HCT116 (cell line): Measurements from ENCODE around the gene CCM2. TPM values are rescaled to one million over a fixed set of nuclear protein-coding genes. Genes with fewer than 3 reads are reported as not detected.

ENCODE experiments used
- ATAC-seq: fragments of 200-7000 bp; cut with Tn5 transposase; 2 replicates; pipeline ENCODE4 v1.9.1; 2020; ENCODE audit warnings: mild to moderate bottlenecking, moderate library complexity
- BruUV-seq: library from RNA; stranded (reverse); fragments of 400-500 nt; replicated peaks from 2 replicates; lab custom pipeline; 2021; lab: Mats Ljungman, UMichigan
- CTCF ChIA-PET: fragments of 300-600 bp; sonication (Branson Sonifier 250); formaldehyde crosslinking; loops from one replicate; lab custom pipeline; 2021; ENCODE audit warnings: antibody characterized with exemption; lab: Charles Lee
- POLR2A ChIA-PET: fragments of 300-600, 350-600 bp; sonication (Branson Sonifier 250); formaldehyde crosslinking; loops from one replicate; lab custom pipeline; 2021; ENCODE audit warnings: antibody characterized with exemption; lab: Charles Lee
- RAD21 ChIA-PET, 2 experiments: fragments of 300-600 bp; sonication (Branson Sonifier 250); formaldehyde crosslinking; loops; one replicate each; lab custom pipeline; 2023; ENCODE audit warnings: low total read pairs in 2 of 2; ENCODE audit not compliant: uncharacterized antibody in 2 of 2, unreplicated experiment in 2 of 2, low non-redundant PET in 1 of 2; lab: Charles Lee
- DNase-seq: peaks from one replicate; pipeline ENCODE4 v3.0.0-alpha.2; 2010; ENCODE audit warnings: low read depth, low spot score
- H2AFZ ChIP-seq: fragments of 200-600 bp; shearing (Covaris generic), sonication (generic); 2 replicates; pipeline ENCODE4 v1.6.1; 2017; ENCODE audit warnings: low read depth, mixed run types, mixed read lengths, antibody characterized with exemption, low read length; ENCODE audit not compliant: poor library complexity, severe bottlenecking
- H3K27ac ChIP-seq: 2 replicates; pipeline ENCODE4 v1.5.1; 2012; ENCODE audit warnings: low read depth, low read length
- H3K27me3 ChIP-seq: fragments of 200-600 bp; sonication (generic); 2 replicates; pipeline ENCODE4 v1.6.1; 2016; ENCODE audit warnings: mixed run types, low read length, mixed read lengths; ENCODE audit not compliant: insufficient read depth
- H3K36me3 ChIP-seq, 2 experiments: fragments of 200-500 bp in 1 of 2; fragments of 200-600 bp in 1 of 2; sonication (Bioruptor generic) in 1 of 2; sonication (generic) in 1 of 2; 2 replicates each; pipeline versions ENCODE4 v1.5.1 to v1.6.1; 2014 to 2016; ENCODE audit warnings: low read length in 2 of 2, inconsistent platforms in 1 of 2, mixed read lengths in 1 of 2, mixed run types in 1 of 2; ENCODE audit not compliant: insufficient read depth in 2 of 2, control insufficient read depth in 1 of 2
- H3K4me1 ChIP-seq, 2 experiments: fragments of 200-600 bp in 1 of 2; sonication (generic) in 1 of 2; 2 replicates each; pipeline versions ENCODE4 v1.5.1 to v1.6.1; 2012 to 2017; ENCODE audit warnings: low read length in 2 of 2, inconsistent platforms in 1 of 2, mild to moderate bottlenecking in 1 of 2, mixed read lengths in 1 of 2, mixed run types in 1 of 2, moderate library complexity in 1 of 2; ENCODE audit not compliant: insufficient read depth in 2 of 2, control insufficient read depth in 1 of 2
- H3K4me2 ChIP-seq: fragments of 200-600 bp; sonication (generic); 2 replicates; pipeline ENCODE4 v1.6.1; 2017; ENCODE audit warnings: mixed run types, low read length, mixed read lengths
- H3K4me3 ChIP-seq, 2 experiments: fragments of 200-600 bp in 1 of 2; sonication (generic) in 1 of 2; replicated peaks in 1 of 2; 2 replicates each; pipeline ENCODE4 v1.5.1; 2011 to 2016; ENCODE audit warnings: low read length in 2 of 2, control low read depth in 1 of 2, low read depth in 1 of 2, mild to moderate bottlenecking in 1 of 2, mixed read lengths in 1 of 2, mixed run types in 1 of 2
- H3K79me2 ChIP-seq: fragments of 200-600 bp; sonication (generic); 2 replicates; pipeline ENCODE4 v1.6.1; 2017; ENCODE audit warnings: mild to moderate bottlenecking, mixed run types, low read length, moderate library complexity, mixed read lengths; ENCODE audit not compliant: insufficient read depth
- H3K9ac ChIP-seq: fragments of 200-600 bp; sonication (generic); 2 replicates; pipeline ENCODE4 v1.6.1; 2016; ENCODE audit warnings: low read length, mixed read lengths
- H3K9me2 ChIP-seq: fragments of 200-600 bp; sonication (generic), shearing (Covaris generic); 2 replicates; pipeline ENCODE4 v1.6.1; 2017; ENCODE audit warnings: mixed run types, mild to moderate bottlenecking, moderate library complexity; ENCODE audit not compliant: insufficient read depth
- H3K9me3 ChIP-seq, 2 experiments: fragments of 200-500 bp in 1 of 2; fragments of 200-600 bp in 1 of 2; sonication (Bioruptor generic) in 1 of 2; sonication (generic) in 1 of 2; 2 replicates each; pipeline ENCODE4 v1.6.1; 2014 to 2017; ENCODE audit warnings: low read length in 2 of 2, mixed read lengths in 2 of 2, inconsistent platforms in 1 of 2, low read depth in 1 of 2, mild to moderate bottlenecking in 1 of 2, mixed run types in 1 of 2, moderate library complexity in 1 of 2; ENCODE audit not compliant: control insufficient read depth in 1 of 2, insufficient read depth in 1 of 2
- H4K20me1 ChIP-seq: fragments of 200-600 bp; sonication (generic), shearing (Covaris generic); 2 replicates; pipeline ENCODE4 v1.6.1; 2017; ENCODE audit warnings: mixed run types, mild to moderate bottlenecking, moderate library complexity; ENCODE audit not compliant: insufficient read depth
- ATF3 ChIP-seq: IDR thresholded peaks from 2 replicates; pipeline ENCODE4 v1.6.1; 2012
- CBX3 ChIP-seq: IDR thresholded peaks from 2 replicates; pipeline ENCODE4 v1.6.1; 2012; ENCODE audit warnings: low read depth
- CEBPB ChIP-seq: IDR thresholded peaks from 2 replicates; pipeline ENCODE4 v1.6.1; 2012; ENCODE audit warnings: low read depth
- ELF1 ChIP-seq: IDR thresholded peaks from 2 replicates; pipeline ENCODE4 v1.6.1; 2012; ENCODE audit warnings: low read depth, borderline replicate concordance
- FOSL1 ChIP-seq: IDR thresholded peaks from 2 replicates; pipeline ENCODE4 v1.6.1; 2012; ENCODE audit warnings: low read depth
- MAX ChIP-seq: IDR thresholded peaks from 2 replicates; pipeline ENCODE4 v1.6.1; 2012
- POLR2A ChIP-seq: IDR thresholded peaks from 2 replicates; pipeline ENCODE4 v1.7.0; 2011; ENCODE audit warnings: borderline replicate concordance; ENCODE audit not compliant: insufficient read depth, insufficient read length; ENCODE audit errors: extremely low read depth
- RAD21 ChIP-seq: IDR thresholded peaks from 2 replicates; pipeline ENCODE4 v1.6.1; 2012; ENCODE audit warnings: low read depth, mild to moderate bottlenecking
- SIN3A ChIP-seq: IDR thresholded peaks from 2 replicates; pipeline ENCODE4 v1.6.1; 2012; ENCODE audit warnings: low read depth
- SP1 ChIP-seq: IDR thresholded peaks from 2 replicates; pipeline ENCODE4 v1.6.1; 2012; ENCODE audit warnings: low read depth
- ZBTB33 ChIP-seq: IDR thresholded peaks from 2 replicates; pipeline ENCODE4 v1.6.1; 2011; ENCODE audit warnings: mild to moderate bottlenecking, low read length, moderate library complexity; ENCODE audit not compliant: insufficient replicate concordance; ENCODE audit errors: extremely low read depth
- ZFX ChIP-seq: fragments of 450-650 bp; IDR thresholded peaks from 2 replicates; pipeline ENCODE4 v1.6.1; 2017
- intact Hi-C: fragments of 100-400 bp; cut with micrococcal nuclease; formaldehyde crosslinking; loops from 2 replicates; pipeline ENCODE4 v1.10.0; 2022
- total RNA-seq: library from RNA; stranded (reverse); gene quantifications from one replicate; pipeline ENCODE4 v1.2.1, GENCODE V29; 2021; ENCODE audit not compliant: unreplicated experiment

Gene CCM2
- total RNA-seq, 1 experiment from 2014 or later: 34.4 TPM

- POLR2A ChIA-PET: no interaction called here
- H3K9ac ChIP-seq: no peak overlapping the region
- no peak for TF ChIP-seq ZFX
- no peak for TF ChIP-seq ATF3
- no peak for TF ChIP-seq CBX3
- no peak for TF ChIP-seq SP1
- no peak for TF ChIP-seq FOSL1
- no peak for TF ChIP-seq ZBTB33
- TF ChIP-seq CEBPB: no peak
- no peak for TF ChIP-seq POLR2A
- no peak for TF ChIP-seq SIN3A
- no peak for TF ChIP-seq MAX
- TF ChIP-seq ELF1: no peak
- no peak for TF ChIP-seq RAD21
- H4K20me1 ChIP-seq: no peaks in the 10 kb centered on the region
- no peaks in the 10 kb centered on the region for H3K9me3 ChIP-seq
- RAD21 ChIA-PET: no interaction called here
- CTCF ChIA-PET: no interaction called here
- no peaks in the 10 kb centered on the region for H3K4me1 ChIP-seq
- H3K79me2 ChIP-seq: no peaks in the 10 kb centered on the region
- DNase-seq (no peak), ATAC-seq (no peak)
- no peak overlapping the region for H2AFZ ChIP-seq
- H3K27me3 ChIP-seq: no peaks in the 10 kb centered on the region
- no peak overlapping the region for H3K4me3 ChIP-seq
- no peaks in the 10 kb centered on the region for H3K36me3 ChIP-seq
- no TSS peak for BruUV-seq
- intact Hi-C loops: no loop called here
- H3K4me2 ChIP-seq: no peak overlapping the region
- no peak overlapping the region for H3K27ac ChIP-seq
- H3K9me2 ChIP-seq: no peaks in the 10 kb centered on the region
These were observed 75.3 kb downstream of the CCM2 start for GRCh38 chr7:45075355-45075644.
